ENCODE results near the gene KANK4.

GRCh38 chr1:62238507-62238906 lies 80.7 kb downstream of the KANK4 start:
- TF ChIP-seq, protein P1, sequence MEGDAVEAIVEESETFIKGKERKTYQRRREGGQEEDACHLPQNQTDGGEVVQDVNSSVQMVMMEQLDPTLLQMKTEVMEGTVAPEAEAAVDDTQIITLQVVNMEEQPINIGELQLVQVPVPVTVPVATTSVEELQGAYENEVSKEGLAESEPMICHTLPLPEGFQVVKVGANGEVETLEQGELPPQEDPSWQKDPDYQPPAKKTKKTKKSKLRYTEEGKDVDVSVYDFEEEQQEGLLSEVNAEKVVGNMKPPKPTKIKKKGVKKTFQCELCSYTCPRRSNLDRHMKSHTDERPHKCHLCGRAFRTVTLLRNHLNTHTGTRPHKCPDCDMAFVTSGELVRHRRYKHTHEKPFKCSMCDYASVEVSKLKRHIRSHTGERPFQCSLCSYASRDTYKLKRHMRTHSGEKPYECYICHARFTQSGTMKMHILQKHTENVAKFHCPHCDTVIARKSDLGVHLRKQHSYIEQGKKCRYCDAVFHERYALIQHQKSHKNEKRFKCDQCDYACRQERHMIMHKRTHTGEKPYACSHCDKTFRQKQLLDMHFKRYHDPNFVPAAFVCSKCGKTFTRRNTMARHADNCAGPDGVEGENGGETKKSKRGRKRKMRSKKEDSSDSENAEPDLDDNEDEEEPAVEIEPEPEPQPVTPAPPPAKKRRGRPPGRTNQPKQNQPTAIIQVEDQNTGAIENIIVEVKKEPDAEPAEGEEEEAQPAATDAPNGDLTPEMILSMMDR (conservative IDR thresholded peaks at IDR 0.05): no peak
- TF ChIP-seq EZH2 (IDR thresholded peaks at IDR 0.05; ENCODE audit: low read depth): no peak
